ENCODE measurements around the gene INPP5B.
"Not testable (repeated sequence)": the region's sequence is repeated elsewhere in the genome, so short reads cannot be mapped to it uniquely, and the experiment has no call there.

Gene INPP5B

DNA sequence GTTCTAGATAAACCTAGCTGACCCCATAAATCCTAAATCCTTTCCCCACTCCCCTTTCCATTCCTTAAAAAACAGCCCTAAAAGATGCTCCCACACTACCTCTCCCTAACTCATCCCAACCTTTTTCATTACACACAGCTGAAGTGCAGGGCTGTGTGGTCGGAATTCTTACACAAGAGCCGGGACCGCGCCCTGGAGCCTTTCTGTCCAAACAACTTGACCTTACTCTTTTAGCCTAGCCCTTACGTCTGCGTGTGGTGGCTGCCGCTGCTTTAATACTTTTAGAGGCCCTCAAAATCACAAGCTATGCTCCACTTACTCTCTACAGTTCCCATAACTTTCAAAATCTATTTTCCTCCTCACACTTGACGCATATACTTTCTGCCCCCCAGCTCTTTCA lies 36.0 kb downstream of the INPP5B start:
- not testable (repeated sequence) for DNase-seq

DNA sequence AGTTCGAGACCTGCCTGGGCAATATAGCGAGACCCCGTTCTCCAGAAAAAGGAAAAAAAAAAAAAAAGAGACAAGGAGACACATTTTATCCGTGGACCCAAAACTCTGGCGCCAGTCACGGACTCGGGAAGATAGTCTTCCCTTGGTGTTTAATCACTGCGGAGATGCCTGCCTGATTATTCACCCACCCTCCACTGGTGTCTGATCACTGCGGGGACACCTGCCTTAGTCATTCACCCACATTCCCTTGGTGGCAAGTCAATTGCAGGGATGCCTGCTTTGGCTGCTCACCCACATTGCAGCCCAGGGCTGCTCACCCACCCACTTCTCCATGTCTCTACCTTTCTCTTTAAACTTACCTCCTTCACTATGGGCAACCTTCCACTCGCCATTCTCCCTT lies 38.3 kb downstream of the INPP5B start:
- DNase-seq: not testable (repeated sequence)

DNA sequence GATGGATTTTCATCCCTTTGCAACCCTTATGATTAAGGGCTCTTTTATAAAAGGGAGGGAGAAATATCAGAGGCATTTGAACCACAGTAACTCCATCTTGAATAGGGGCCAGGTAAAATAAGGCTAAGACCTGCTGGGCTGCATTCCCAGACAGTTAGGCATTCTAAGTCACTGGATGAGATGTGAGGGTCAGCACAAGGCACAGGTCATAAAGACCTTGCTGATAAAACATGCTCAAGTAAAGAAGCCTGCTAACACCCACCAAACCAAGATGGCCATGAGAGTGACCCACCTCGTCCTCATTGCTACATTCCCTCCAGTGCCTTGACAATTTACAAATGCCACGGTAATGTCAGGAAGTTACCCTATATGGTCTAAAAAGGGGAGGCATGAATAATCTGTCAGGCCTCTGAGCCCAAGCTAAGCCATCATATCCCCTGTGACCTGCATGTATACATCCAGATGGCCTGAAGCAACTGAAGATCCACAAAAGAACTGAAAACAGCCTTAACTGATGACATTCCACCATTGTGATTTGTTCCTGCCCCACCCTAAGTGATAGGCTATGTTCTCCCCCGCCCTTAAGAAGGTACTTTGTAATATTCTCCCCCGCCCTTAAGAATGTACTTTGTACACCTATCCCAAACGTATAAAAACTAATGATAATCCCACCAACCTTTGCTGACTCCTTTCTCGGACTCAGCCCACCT lies 39.3 kb downstream of the INPP5B start:
- not testable (repeated sequence) for DNase-seq

DNA sequence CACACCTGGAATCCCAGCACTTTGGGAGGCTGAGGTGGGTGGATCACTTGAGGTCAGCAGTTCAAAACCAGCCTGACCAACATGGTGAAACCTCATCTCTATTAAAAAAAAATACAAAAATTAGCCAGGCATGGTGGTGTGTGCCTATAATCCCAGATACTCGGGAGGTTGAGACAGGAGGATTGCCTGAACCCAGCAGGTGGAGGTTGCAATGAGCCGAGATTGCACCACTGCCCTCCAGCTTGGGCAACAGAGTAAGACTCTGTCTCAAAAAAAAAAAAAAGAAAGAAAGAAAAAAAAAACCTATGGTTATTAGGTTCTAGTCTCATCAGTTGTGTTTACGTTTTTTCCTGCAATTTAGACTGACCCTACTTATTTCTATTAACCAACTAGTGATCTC lies 40.3 kb downstream of the INPP5B start:
- not testable (repeated sequence) for DNase-seq

DNA sequence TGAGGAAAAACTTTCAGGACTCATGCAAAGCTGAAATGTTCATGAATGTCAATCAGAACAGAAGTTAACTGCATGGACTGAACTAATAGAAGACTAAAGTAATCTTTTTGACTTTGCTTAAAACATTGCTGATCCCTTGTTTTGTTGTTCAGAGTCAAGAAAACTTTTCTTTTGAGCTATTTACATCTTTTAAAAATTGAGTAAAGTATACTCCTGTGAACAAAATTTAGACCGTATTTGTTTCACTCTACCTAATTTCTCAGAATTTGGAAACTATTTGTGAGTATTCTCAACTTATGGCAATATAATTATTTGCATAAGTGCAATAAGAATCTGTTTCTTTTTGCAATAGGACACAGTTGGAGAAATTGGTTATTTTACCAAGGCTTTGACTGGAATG lies 41.1 kb downstream of the INPP5B start:
- no peak for DNase-seq

DNA sequence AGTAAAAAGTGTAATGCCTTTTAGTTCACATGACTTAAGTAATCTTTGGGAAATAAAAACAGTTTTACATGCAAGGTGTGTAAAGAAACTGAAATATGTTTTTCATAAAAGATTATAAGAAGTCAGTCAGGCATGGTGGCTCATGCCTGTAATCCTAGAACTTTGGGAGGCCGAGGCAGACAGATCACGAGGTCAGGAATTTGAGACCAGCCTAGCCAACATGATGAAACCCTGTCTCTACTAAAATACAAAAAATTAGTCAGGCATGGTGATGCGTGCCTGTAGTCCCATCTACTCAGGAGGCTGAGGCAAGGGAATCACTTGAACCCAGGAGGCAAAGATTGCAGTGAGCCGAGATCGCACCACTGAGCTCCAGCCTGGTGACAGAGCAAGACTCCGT lies 42.9 kb downstream of the INPP5B start:
- not testable (repeated sequence) for DNase-seq

DNA sequence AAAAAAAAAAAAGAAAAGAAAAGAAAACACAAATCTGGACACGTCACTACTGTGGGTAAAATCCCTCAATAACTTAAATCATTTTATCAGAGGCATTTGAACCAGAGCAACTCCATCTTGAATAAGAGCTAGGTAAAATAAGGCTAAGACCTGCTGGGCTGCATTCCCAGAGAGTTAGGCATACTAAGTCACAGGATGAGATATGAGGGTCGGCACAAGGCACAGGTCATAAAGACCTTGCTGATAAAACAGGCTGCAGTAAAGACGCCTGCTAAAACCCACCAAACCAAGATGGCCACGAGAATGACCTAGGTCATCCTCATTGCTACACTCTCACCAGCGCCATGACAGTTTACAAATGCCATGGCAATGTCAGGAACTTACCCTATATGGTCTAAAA lies 43.9 kb downstream of the INPP5B start:
- DNase-seq: no peak

DNA sequence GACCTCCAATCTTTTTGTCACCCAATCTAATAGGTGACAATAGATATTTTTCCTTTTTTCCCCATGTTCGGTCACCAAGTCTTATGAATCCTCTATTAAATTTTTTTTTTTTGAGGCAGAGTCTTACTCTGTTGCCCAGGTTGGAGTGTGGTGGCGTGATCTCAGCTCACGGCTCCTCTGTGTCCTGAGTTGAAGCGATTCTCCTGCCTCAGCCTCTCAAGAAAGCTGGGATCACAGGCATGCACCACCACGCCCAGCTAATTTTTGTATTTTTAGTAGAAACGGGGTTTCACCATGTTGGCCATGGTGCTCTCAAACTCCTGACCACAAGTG lies 45.0 kb downstream of the INPP5B start:
- no peak for DNase-seq

DNA sequence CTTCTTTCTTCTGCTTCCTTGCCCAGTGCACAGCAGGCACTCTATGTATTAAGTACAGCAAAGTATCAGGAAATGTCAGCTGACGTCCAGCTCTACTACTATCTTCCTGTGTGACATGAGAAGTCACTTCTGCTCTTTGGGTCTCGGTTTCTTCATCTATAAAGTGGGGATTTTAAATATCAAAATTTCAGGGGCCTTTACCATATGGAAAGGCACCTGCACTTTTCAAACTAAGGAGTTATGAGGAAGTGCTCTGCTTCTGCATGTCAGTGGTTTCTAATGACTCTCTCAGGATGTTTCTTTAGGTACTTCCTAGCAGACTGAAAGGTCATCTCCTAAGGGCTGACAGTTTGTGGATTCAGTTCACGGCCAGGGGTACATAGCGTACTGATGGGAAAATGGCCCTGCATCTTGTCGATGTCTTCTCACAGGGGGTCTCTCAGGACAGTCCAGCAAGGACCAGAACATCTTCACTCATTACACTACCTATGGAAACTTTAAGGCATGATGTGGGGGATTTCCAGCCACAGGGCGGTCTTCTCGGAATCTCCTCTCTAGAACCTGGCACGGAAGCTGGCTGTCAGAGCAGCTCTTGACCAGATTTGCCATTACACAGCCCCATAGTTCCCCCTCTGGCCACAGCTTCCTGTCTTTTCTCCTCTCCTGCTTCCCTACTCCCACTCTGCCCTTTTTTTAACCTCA lies 45.5 kb downstream of the INPP5B start:
- DNase-seq: peak; percentile 38

DNA sequence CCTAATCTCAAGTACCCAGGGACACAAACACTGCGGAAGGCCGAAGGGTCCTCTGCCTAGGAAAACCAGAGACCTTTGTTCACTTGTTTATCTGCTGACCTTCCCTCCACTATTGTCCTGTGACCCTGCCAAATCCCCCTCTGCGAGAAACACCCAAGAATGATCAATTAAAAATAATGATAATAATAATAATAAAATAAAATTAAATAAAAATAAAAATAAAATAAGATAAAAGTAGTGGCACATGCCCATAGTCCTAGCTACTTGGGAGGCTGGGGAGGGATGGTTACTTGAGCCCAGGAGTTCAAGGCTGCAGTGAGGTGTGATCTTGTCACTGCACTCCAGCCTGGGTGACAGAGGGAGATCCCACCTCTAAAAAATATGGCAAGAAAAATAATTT lies 49.3 kb downstream of the INPP5B start:
- DNase-seq: not testable (repeated sequence)

DNA sequence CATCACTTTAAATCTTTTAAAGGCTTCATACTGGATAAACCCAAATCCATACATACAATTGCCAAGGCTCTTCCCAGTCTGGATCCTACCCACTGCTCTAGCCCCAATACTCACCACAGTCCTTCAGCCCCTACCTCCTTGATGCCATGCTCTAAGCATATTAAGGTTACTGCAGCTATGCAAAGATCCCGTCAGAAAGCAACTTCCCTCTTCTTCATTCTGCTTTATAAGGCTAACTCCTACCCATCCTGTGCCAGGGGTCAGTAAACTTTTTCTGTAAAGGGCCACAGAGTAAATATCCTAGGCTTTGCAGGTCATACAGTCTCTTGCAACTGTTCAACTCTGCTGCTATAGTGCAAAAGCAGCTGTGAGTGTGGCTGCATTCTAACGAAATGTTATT lies 53.2 kb downstream of the INPP5B start:
- no peak for DNase-seq

DNA sequence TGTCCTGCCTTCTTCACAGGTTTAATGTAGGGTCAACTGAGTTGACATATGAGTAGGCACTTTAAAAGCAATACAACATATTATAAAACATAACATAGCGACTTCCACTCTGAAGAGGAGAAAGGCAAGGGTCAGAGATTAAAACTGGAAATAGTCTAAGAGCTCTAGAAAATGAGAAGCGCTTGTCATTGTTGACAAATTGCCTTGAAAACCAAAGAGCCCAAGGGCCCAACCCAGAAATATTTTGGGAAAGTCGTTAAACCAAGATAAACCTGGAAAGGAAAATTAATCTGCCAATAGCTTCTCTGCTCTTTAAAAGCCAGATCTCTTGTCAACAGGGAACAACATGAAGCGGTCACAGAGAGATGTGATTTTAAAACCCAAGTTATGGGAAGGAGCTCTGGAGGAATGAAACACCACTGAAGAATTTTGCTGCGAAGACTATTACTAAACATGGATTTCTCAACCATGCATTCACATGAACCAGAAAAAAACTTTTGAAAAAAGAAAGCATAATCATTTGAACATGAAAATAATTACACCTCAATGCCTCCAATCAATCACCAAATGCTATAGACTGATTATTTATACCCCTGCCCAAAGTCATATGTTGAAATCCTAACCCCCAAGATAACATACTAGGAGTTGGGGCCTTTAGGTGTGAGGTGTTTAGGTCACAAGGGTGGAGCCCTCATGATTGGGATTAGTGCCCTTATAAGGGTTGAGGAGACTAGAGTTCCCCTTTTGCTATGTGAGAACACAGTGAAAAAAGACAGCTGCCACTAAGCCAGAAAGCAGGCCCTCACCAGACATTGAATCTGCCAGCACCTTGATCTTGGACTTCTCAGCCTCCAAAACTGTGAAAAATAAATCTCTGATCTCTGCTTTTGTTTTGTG lies 54.5 kb downstream of the INPP5B start:
- DNase-seq: peak; percentile 29

DNA sequence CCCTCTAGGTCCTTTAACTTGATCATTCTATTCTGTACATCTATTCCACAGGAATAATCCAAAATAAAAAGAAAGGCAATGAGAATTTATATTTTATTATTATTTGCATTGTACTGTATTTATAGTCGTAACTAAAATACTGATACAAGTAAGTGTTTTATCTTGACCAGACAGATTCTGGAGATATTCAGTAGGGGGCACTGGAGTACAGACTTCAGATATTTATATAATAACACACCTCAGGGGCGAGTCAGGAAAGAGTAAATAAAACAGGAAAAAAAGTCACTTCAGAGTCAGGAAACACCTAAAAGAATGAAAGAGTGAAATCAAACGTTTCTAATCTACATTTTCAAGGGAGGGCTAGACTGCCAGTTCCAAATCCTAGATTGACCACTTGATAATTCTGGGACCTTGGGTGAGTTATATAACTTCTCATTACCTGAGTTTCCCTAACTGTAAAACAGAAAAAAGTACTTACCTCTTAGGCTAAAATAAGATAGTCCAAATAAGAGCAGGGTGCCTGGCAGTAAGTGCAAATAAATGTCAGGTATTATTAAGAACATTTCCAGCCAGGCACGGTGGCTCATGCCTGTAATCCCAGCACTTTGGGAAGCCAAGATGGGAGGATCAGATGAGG lies 56.4 kb downstream of the INPP5B start:
- DNase-seq: peak; percentile 52

DNA sequence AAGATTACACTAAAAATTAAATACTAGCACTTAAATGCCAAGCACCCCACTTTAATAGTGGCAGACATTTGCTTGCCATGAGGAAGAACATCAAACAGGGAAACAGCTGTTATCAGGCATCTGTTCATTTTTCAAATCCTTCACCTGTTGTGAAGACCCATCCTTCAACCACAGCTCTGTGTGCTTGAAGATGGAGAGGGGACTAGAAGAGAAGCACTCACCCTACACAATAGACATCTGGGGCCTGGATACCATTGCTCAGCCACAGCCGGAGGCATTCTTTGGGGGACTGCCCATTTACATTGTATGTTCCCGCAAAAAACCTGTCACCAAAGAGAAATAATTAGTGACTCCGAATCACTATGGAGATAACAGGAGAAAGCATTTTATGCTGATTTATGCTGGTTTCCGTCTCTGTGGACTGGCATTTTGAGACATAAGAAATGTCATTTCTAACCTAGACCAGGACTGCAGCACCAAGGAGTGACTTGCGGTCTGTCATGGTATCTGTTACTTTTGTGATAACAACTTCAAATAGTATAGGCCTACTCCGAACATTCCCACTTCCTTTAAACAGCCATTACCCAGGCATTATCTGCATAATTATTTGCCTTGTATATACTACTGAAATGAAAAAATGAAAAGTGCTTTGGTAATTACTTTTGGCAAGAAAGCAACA lies 58.7 kb downstream of the INPP5B start:
- DNase-seq: no peak

DNA sequence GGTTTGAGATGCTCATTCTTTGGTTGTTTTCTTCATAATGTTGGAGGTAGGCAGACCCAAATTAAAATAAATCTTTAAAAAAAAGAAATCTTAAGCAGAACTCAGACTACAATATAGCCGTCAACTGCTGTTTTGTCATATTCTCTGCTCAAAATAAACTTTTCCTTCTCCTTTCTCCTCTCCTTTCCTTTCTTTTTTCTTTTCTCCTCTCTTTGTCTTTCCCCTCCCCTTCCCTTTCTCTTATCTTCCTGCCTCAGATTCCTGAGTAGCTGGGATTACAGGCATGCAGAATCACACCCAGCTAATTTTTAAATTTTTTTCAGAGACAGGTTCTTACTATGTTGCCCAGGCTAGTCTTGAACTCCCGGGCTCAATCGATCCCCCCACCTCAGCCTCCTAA lies 62.7 kb downstream of the INPP5B start:
- DNase-seq: no peak

DNA sequence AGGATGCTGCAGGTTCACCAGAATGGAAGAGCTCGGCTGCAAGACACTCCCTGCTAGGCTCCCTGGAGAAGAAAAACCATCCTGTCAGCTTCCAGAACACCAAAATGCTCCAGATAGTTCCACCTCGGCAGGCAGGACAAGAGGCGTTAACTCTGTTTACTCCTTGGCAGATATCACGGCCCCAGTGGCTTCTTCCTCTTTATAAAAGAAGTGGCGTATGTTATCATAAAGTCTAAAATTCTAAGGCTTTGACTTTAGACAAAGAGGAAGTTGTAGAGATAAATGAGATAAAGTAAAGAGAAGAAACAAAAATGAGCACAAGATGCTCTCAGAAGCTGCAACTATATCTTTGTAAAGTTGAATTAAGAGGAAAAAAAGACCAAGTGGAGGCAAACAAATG lies 63.2 kb downstream of the INPP5B start:
- DNase-seq: no peak

DNA sequence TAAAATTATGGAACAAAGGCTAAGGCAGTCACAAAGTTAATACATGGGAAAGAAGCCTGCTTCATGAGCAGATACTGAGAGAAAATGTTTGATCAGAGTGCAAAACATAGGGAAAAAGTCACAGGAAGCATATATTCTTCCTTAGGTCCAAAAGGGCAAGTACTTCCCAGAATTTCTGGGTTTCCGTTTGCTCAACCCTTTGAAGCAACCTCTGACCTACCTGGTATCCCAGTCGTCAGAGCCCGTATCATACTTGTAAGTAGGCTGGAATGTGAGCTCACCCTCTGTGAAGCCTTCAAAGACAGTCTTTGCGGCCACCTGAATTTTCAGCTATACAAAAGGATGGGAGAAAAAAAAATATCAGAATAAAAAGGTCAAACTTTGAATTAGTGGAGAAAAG lies 67.0 kb downstream of the INPP5B start:
- no peak for DNase-seq

DNA sequence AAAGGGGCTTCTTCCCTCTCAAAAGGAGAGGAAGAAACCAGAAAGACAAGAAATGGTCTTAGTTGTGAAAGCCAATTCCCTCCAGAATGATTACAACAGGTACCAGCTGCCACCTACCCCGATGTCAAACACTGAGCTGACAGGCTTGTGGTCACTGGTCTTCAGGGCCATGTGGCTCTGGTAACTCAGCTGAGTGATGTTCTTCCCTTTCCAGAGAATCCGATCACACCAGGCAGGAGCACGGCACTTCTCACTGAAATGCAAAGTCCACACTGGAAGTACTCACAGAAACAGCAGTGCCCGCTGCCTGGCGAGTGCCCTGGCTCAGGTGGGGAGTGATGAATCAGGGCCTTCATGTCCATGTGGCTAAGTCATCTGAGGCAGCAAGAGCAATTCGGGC lies 68.8 kb downstream of the INPP5B start:
- DNase-seq: no peak

DNA sequence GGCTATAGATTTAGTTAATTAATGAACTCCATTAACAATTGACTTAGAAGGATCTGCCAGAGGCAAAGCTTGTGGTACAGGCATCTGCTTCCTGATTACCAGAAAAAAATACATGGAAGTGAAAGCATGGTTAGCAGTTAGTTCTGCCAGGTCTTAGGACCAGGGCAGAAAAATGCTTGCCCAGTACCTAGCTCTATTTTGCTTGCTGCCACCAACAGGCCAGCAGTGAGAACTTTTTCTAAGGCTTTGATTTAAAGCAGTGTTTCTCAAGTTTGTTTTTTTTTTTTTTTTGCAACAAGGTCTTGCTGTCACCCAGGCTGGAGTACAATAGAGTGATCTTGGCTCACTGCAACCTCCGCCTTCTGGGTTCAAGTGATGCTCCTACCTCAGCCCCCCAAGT lies 71.0 kb downstream of the INPP5B start:
- DNase-seq: peak; percentile 82

DNA sequence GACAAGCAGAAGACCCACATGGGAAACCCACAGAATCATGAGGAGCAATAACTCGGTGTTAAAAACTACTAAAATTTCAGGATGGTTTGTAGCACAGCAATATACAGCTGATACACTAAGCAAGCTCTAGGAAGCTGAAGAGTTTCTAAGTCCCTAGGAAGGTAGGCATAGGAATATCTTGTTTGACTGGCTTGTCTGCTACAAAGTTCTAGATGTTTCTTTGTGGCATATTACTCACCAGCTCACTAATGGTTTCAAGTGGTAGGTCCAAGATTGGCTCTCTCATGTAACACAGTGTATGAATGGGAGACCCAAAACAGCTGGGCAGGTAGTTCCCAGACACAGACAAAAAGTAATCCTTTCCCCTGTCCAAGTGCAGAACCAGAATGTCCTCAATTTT lies 74.2 kb downstream of the INPP5B start:
- DNase-seq: no peak

DNA sequence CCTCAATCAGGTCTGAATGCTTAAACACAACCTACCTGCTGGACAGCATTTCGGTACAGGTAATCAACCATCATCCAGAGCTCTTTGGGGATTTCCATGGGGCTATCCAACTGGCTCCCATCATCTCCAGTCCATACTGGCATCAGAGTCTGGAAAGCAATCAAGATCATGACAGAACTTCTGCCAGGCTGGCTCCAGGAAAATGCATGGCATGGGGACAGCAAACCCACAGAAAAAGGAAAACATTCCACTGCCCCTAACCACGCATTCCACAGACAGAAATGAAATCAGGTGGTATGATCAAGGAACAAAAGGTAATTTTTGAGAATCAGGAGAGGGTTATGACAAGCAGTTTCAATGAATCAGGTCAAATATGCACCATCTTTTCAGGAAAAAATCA lies 78.4 kb downstream of the INPP5B start:
- DNase-seq: no peak

DNA sequence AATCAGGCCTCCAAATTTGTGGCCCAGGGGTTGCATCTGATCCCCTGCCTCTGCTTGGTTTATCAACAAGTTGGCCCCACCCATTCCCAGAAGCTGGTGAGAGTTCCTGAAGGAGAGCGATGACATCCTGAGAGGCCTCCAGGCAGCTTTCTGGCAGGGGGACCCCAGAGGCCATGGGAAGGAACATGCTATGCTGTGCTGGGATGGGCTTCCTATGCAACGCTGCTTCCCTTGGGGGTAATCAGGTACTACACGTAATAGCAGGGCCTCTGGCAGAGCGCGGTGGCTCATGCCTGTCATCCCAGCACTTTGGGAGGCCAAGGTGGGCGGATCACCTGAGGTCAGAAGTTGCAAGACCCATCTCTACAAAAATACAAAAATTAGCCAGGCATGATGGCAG lies 79.1 kb downstream of the INPP5B start:
- no peak for DNase-seq

DNA sequence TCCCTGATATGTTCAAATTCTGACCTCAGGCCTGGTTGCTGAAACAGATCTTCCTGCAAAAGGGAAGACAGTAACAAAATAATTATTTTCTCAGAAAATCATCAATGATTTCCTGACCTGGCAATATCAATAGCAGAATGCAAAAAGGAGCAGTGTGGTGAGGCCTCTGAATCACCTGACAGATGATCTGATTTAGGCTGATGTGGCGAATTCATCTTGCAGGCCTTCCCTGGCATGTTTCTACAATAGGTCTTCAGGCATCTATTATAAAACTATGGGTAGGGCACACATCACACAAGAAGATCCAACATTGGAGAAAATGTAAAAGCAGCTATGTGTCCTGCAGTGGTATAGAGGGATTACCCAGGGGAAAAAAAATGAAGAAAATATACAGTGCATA lies 80.4 kb downstream of the INPP5B start:
- DNase-seq: no peak

Data from MV-4-11 (cell line).